Measurements from ENCODE around the gene CDC42BPG.

GRCh38 chr11:64817476-64817875 lies 27.0 kb downstream of the CDC42BPG start:
- no peak for TF ChIP-seq EZH2phosphoT487 (IDR thresholded peaks at IDR 0.05; ENCODE audit: insufficient read depth, low read depth)
- TF ChIP-seq EZH2 (IDR thresholded peaks at IDR 0.05; ENCODE audit: insufficient read depth, poor library complexity, severe bottlenecking) = no peak

Measured in GM23248 (cell line).